ENCODE results near the gene SOAT1. TPM values are rescaled to one million over a fixed set of nuclear protein-coding genes. Genes with fewer than 3 reads are reported as not detected.

SOAT1 gene
- total RNA-seq, 1 experiment from 2014 or later: 33.9 TPM

DNA sequence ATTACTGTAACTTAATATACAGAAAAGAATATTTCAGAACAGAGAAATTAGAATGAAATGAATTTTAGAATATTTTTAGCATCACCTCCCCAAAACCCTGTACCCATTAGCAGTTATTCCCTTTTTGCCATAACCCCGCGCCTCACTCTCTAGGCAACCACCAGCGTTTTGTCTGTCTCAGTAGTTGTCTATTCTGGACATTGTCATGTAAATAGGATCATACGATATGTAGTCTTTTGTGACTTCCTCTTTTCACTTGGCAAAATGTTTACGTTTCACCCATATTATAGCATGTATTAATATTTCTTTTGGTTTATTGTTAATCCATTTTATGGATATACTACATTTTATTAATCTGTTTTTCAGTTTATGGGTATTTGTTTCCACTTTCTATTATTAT, 24.9 kb downstream of the SOAT1 start:
- CTCF ChIA-PET: no interaction called here
- Histone ChIP-seq H3K9me3 (ENCODE audit: control insufficient read depth in 1 of 2, insufficient read depth in 1 of 2, low read depth in 1 of 2, low read length in 2 of 2) (no peaks in the 10 kb centered on the region), H2AFZ (ENCODE audit: low read depth, low read length, poor library complexity, severe bottlenecking) (no peak overlapping the region), H3K9me2 (ENCODE audit: insufficient read depth) (no peaks in the 10 kb centered on the region), H3K36me3 (ENCODE audit: control insufficient read depth in 1 of 2, insufficient read depth in 2 of 2, low read length in 2 of 2) (no peaks in the 10 kb centered on the region), H3K79me2 (ENCODE audit: insufficient read depth, low read length) (peaks cover 22% of the 10 kb centered on the region), H3K4me3 (replicated peaks in 1 of 2; ENCODE audit: low read depth in 1 of 2, low read length in 2 of 2) (no peak overlapping the region), H3K27ac (ENCODE audit: low read depth, low read length) (no peak overlapping the region), H4K20me1 (ENCODE audit: insufficient read depth) (no peaks in the 10 kb centered on the region), H3K27me3 (ENCODE audit: insufficient read depth, low read length) (no peaks in the 10 kb centered on the region), H3K4me2 (ENCODE audit: low read length) (no peak overlapping the region), H3K4me1 (ENCODE audit: control insufficient read depth in 1 of 2, insufficient read depth in 2 of 2, low read length in 2 of 2) (no peaks in the 10 kb centered on the region), H3K9ac (ENCODE audit: low read length) (no peak overlapping the region)
- no peak for ATAC-seq
- no TSS peak for BruUV-seq (replicated peaks)
- no peak for DNase-seq (ENCODE audit: low read depth, low spot score)
- RAD21 ChIA-PET (ENCODE audit: low non-redundant PET in 1 of 2, low total read pairs in 2 of 2, uncharacterized antibody in 2 of 2, unreplicated experiment in 2 of 2): no interaction called here
- TF ChIP-seq EZH2 (IDR thresholded peaks at IDR 0.05): no peak
- TF ChIP-seq, protein P1, sequence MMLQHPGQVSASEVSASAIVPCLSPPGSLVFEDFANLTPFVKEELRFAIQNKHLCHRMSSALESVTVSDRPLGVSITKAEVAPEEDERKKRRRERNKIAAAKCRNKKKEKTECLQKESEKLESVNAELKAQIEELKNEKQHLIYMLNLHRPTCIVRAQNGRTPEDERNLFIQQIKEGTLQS (IDR thresholded peaks at IDR 0.05): no peak
- TF ChIP-seq CBX3 (IDR thresholded peaks at IDR 0.05; ENCODE audit: low read depth): no peak
- no peak for TF ChIP-seq SP1 (IDR thresholded peaks at IDR 0.05; ENCODE audit: low read depth)
- no peak for TF ChIP-seq JUND (IDR thresholded peaks at IDR 0.05)
- TF ChIP-seq ZNF274 (IDR thresholded peaks at IDR 0.05; ENCODE audit: low read depth, low read length): no peak
- no peak for TF ChIP-seq CEBPB (IDR thresholded peaks at IDR 0.05; ENCODE audit: low read depth)
- TF ChIP-seq ZFX (IDR thresholded peaks at IDR 0.05): no peak
- no peak for TF ChIP-seq EZH2phosphoT487 (IDR thresholded peaks at IDR 0.05; ENCODE audit: borderline replicate concordance)
- TF ChIP-seq, protein P2, sequence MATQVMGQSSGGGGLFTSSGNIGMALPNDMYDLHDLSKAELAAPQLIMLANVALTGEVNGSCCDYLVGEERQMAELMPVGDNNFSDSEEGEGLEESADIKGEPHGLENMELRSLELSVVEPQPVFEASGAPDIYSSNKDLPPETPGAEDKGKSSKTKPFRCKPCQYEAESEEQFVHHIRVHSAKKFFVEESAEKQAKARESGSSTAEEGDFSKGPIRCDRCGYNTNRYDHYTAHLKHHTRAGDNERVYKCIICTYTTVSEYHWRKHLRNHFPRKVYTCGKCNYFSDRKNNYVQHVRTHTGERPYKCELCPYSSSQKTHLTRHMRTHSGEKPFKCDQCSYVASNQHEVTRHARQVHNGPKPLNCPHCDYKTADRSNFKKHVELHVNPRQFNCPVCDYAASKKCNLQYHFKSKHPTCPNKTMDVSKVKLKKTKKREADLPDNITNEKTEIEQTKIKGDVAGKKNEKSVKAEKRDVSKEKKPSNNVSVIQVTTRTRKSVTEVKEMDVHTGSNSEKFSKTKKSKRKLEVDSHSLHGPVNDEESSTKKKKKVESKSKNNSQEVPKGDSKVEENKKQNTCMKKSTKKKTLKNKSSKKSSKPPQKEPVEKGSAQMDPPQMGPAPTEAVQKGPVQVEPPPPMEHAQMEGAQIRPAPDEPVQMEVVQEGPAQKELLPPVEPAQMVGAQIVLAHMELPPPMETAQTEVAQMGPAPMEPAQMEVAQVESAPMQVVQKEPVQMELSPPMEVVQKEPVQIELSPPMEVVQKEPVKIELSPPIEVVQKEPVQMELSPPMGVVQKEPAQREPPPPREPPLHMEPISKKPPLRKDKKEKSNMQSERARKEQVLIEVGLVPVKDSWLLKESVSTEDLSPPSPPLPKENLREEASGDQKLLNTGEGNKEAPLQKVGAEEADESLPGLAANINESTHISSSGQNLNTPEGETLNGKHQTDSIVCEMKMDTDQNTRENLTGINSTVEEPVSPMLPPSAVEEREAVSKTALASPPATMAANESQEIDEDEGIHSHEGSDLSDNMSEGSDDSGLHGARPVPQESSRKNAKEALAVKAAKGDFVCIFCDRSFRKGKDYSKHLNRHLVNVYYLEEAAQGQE (IDR thresholded peaks at IDR 0.05; ENCODE audit: low read depth): no peak
- no peak for TF ChIP-seq POLR2AphosphoS5 (IDR thresholded peaks at IDR 0.05; ENCODE audit: low read depth, low read length)
- no peak for TF ChIP-seq ELF1 (IDR thresholded peaks at IDR 0.05; ENCODE audit: borderline replicate concordance, low read depth)
- no peak for TF ChIP-seq FOSL1 (IDR thresholded peaks at IDR 0.05; ENCODE audit: low read depth)
- TF ChIP-seq SRF (IDR thresholded peaks at IDR 0.05; ENCODE audit: low read depth): no peak
- TF ChIP-seq, protein P3, sequence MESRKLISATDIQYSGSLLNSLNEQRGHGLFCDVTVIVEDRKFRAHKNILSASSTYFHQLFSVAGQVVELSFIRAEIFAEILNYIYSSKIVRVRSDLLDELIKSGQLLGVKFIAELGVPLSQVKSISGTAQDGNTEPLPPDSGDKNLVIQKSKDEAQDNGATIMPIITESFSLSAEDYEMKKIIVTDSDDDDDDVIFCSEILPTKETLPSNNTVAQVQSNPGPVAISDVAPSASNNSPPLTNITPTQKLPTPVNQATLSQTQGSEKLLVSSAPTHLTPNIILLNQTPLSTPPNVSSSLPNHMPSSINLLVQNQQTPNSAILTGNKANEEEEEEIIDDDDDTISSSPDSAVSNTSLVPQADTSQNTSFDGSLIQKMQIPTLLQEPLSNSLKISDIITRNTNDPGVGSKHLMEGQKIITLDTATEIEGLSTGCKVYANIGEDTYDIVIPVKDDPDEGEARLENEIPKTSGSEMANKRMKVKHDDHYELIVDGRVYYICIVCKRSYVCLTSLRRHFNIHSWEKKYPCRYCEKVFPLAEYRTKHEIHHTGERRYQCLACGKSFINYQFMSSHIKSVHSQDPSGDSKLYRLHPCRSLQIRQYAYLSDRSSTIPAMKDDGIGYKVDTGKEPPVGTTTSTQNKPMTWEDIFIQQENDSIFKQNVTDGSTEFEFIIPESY (IDR thresholded peaks at IDR 0.05; ENCODE audit: extremely low read depth, insufficient replicate concordance, low read length): no peak
- TF ChIP-seq POLR2A (IDR thresholded peaks at IDR 0.05; ENCODE audit: borderline replicate concordance, extremely low read depth, insufficient read depth, insufficient read length): no peak
- POLR2A ChIA-PET: no interaction called here
- intact Hi-C loops (cut with micrococcal nuclease): no loop called here

Data from HCT116 (cell line).